K562 (cell line): ENCODE results near the gene PLAA. TPM values are rescaled to one million over a fixed set of nuclear protein-coding genes. Genes with fewer than 3 reads are reported as not detected.

ENCODE experiments used
- ATAC-seq: fragments of 200-7000 bp; cut with Tn5 transposase; 3 replicates; pipeline ENCODE4 v1.9.1; 2020; ENCODE audit warnings: moderate library complexity
- BruUV-seq: library from RNA; stranded (reverse); fragments of 400-500 nt; replicated peaks from 2 replicates; lab custom pipeline; 2021; lab: Mats Ljungman, UMichigan
- CTCF ChIA-PET: fragments of 300-600 bp; formaldehyde crosslinking; extraction: SDS; loops from one replicate; lab custom pipeline; 2021; ENCODE audit warnings: low intra/inter-chr PET ratio; lab: Yijun Ruan, JAX
- POLR2A ChIA-PET: fragments of 300-600, 350-650 bp; sonication (Branson Sonifier 250); formaldehyde crosslinking; extraction: SDS; loops from one replicate; lab custom pipeline; 2021; ENCODE audit warnings: antibody characterized with exemption, inconsistent platforms; lab: Yijun Ruan, JAX
- DNase-seq, 4 experiments: peaks; one replicate each; pipeline versions ENCODE4 v3.0.0 to v3.0.0-alpha.2; 2011 to 2018; ENCODE audit warnings: low spot score in 3 of 4, mixed read lengths in 3 of 4; ENCODE audit errors: extremely low read depth in 1 of 4
- FAIRE-seq: peaks from 2 replicates; lab custom pipeline; 2011; peaks lifted over from hg19 to GRCh38; lab: Jason Lieb, UNC
- H2AFZ ChIP-seq: 2 replicates; pipeline ENCODE4 v1.6.0; 2011; ENCODE audit warnings: low read depth, low read length, control low read depth, inconsistent platforms
- H3K27ac ChIP-seq: fragments of 200-600 bp; 3 replicates; pipeline ENCODE4 v1.8.0; 2011; ENCODE audit warnings: low read depth, mild to moderate bottlenecking, control low read depth, inconsistent platforms, low read length, moderate library complexity, mixed read lengths; ENCODE audit errors: extremely low read depth
- H3K27me3 ChIP-seq, 2 experiments: fragments of 300-600 bp in 1 of 2; 2 replicates in 1 of 2; 3 replicates in 1 of 2; pipeline versions ENCODE4 v1.6.0 to v1.8.0; 2011; ENCODE audit warnings: inconsistent platforms in 2 of 2, low read length in 2 of 2, mild to moderate bottlenecking in 1 of 2, mixed read lengths in 1 of 2, moderate library complexity in 1 of 2; ENCODE audit not compliant: control insufficient read depth in 2 of 2, insufficient read depth in 2 of 2
- H3K36me3 ChIP-seq: fragments of 300-600 bp; 3 replicates; pipeline ENCODE4 v1.8.0; 2011; ENCODE audit warnings: mild to moderate bottlenecking, low read length, inconsistent platforms; ENCODE audit not compliant: control insufficient read depth, insufficient read depth
- H3K4me1 ChIP-seq, 2 experiments: fragments of 200-600 bp in 1 of 2; replicated peaks in 1 of 2; 2 replicates in 1 of 2; 3 replicates in 1 of 2; pipeline versions ENCODE4 v1.5.1 to v1.8.0; 2011; ENCODE audit warnings: inconsistent platforms in 2 of 2, low read length in 2 of 2, mild to moderate bottlenecking in 1 of 2, mixed read lengths in 1 of 2, moderate library complexity in 1 of 2; ENCODE audit not compliant: control insufficient read depth in 2 of 2, insufficient read depth in 2 of 2
- H3K4me2 ChIP-seq: 2 replicates; pipeline ENCODE4 v1.6.1; 2011; ENCODE audit warnings: low read length, control low read depth, inconsistent platforms, mixed read lengths; ENCODE audit not compliant: insufficient read depth
- H3K4me3 ChIP-seq: fragments of 200-600 bp; sonication (generic), shearing (Covaris generic); 2 replicates; pipeline ENCODE4 v1.5.1; 2016; ENCODE audit warnings: control low read depth, inconsistent platforms
- H3K79me2 ChIP-seq: fragments of 200-600 bp; 3 replicates; pipeline ENCODE4 v1.8.0; 2011; ENCODE audit warnings: low read length, inconsistent platforms; ENCODE audit not compliant: control insufficient read depth, insufficient read depth
- H3K9ac ChIP-seq, 2 experiments: 2 replicates each; pipeline versions ENCODE4 v1.6.0 to v1.6.1; 2011; ENCODE audit warnings: low read depth in 2 of 2, low read length in 2 of 2, control low read depth in 1 of 2, inconsistent platforms in 1 of 2, mild to moderate bottlenecking in 1 of 2, mixed read lengths in 1 of 2; ENCODE audit not compliant: insufficient read depth in 1 of 2
- H3K9me1 ChIP-seq: one replicate; pipeline ENCODE4 v1.6.0; 2011; ENCODE audit warnings: inconsistent platforms, mild to moderate bottlenecking, low read length, moderate library complexity; ENCODE audit not compliant: control insufficient read depth, insufficient read depth
- H3K9me3 ChIP-seq: replicated peaks from 2 replicates; pipeline ENCODE4 v1.5.1; 2011; ENCODE audit warnings: low read depth, low read length, inconsistent platforms; ENCODE audit not compliant: control insufficient read depth, insufficient read depth
- H4K20me1 ChIP-seq: replicated peaks from 2 replicates; pipeline ENCODE4 v1.6.1; 2011; ENCODE audit warnings: low read length, inconsistent platforms, mixed read lengths; ENCODE audit not compliant: control insufficient read depth, insufficient read depth
- CREM ChIP-seq: IDR thresholded peaks from 2 replicates; pipeline ENCODE4 v1.6.1; 2014; ENCODE audit warnings: antibody characterized with exemption, low read depth
- E2F4 ChIP-seq: sonication (generic); formaldehyde crosslinking; IDR thresholded peaks from 2 replicates; pipeline ENCODE4 v1.8.0; 2022; ENCODE audit warnings: mild to moderate bottlenecking, low read depth, missing genetic modification reagents
- ELF4 ChIP-seq: fragments of 450-650 bp; formaldehyde crosslinking; IDR thresholded peaks from 2 replicates; pipeline ENCODE4 v1.4.0; 2022; ENCODE audit warnings: missing genetic modification characterization
- ESRRA ChIP-seq: fragments of 450-650 bp; IDR thresholded peaks from 2 replicates; pipeline ENCODE4 v1.6.1; 2014; ENCODE audit warnings: low read depth, mild to moderate bottlenecking, moderate library complexity, borderline replicate concordance
- JUNB ChIP-seq: fragments of 450-650 bp; formaldehyde crosslinking; conservative IDR thresholded peaks from 2 replicates; pipeline ENCODE4 v1.4.0; 2020; ENCODE audit warnings: mild to moderate bottlenecking
- PATZ1 ChIP-seq: fragments of 250-450 bp; sonication (Bioruptor Pico); IDR thresholded peaks from 2 replicates; pipeline ENCODE4 v1.5.0; 2020; ENCODE audit warnings: mild to moderate bottlenecking, borderline replicate concordance
- POLR2H ChIP-seq: IDR thresholded peaks from 2 replicates; pipeline ENCODE4 v1.6.1; 2016; ENCODE audit warnings: missing genetic modification characterization, low read depth, mild to moderate bottlenecking, control low read depth, missing compliant biosample characterization, moderate library complexity
- POLR3A ChIP-seq: IDR thresholded peaks from 2 replicates; pipeline ENCODE4 v1.6.1; 2011; ENCODE audit warnings: borderline replicate concordance, mild to moderate bottlenecking, moderate library complexity; ENCODE audit not compliant: insufficient read length, insufficient read depth; ENCODE audit errors: extremely low read depth
- TAF9B ChIP-seq: fragments of 450-650 bp; IDR thresholded peaks from 2 replicates; pipeline ENCODE4 v1.6.1; 2018; ENCODE audit warnings: mild to moderate bottlenecking; ENCODE audit not compliant: partially characterized antibody
- TSHZ1 ChIP-seq: fragments of 250-450 bp; sonication (Bioruptor Pico); IDR thresholded peaks from 2 replicates; pipeline ENCODE4 v1.4.0; 2020; ENCODE audit warnings: mild to moderate bottlenecking, moderate library complexity
- ZBED1 ChIP-seq: IDR thresholded peaks from 2 replicates; pipeline ENCODE4 v1.6.1; 2014
- ZBTB2 ChIP-seq: fragments of 450-650 bp; IDR thresholded peaks from 2 replicates; pipeline ENCODE4 v1.6.1; 2016; ENCODE audit warnings: antibody characterized with exemption
- WGBS: fragments of 100-300 bp; shearing (Covaris generic); methylation state at CpG from one replicate; pipeline ENCODE4 v1.1.6; 2016; ENCODE audit warnings: low coverage, mixed read lengths; ENCODE audit not compliant: insufficient coverage; ENCODE audit errors: missing lambda C conversion rate; 5-methylcytosine and 5-hydroxymethylcytosine counted together
- in situ Hi-C: fragments of 300-500 bp; cut with MboI; formaldehyde crosslinking; loops from 4 replicates; pipeline ENCODE4 v1.15.0; 2018; ENCODE audit warnings: inconsistent platforms, mixed read lengths
- intact Hi-C: fragments of 100-400 bp; cut with micrococcal nuclease; formaldehyde crosslinking; loops from 2 replicates; pipeline ENCODE4 v1.14.2; 2022
- polyA plus RNA-seq, 8 experiments: library from polyadenylated mRNA; depleted of rRNA in 4 of 8; stranded (reverse) in 5 of 8; unstranded in 3 of 8; fragments of >200 nt; fragmentation: Nextera tagmentation in 2 of 8; fragmentation: Illumina TruSeq in 1 of 8; extraction: Ambion mirVana in 2 of 8; extraction: Trizol in 1 of 8; gene quantifications; 2 replicates each; pipeline versions ENCODE4 v1.2.1 to v1.2.3, GENCODE V29; 2011 to 2014; ENCODE audit warnings: inconsistent platforms in 1 of 8, missing spikeins in 1 of 8
- total RNA-seq, 7 experiments: library from RNA; depleted of rRNA in 6 of 7; stranded (reverse); fragments of >200 nt in 6 of 7; fragmentation: Illumina TruSeq in 2 of 7; extraction: Trizol in 2 of 7; gene quantifications; 2 replicates each; pipeline versions ENCODE4 v1.2.1 to v1.2.3, GENCODE V29; 2011 to 2021; ENCODE audit warnings: low replicate concordance in 1 of 7

Gene PLAA
- total and polyA plus RNA-seq, 9 of the 15 experiments (the other 6 are each of a cell fraction or from before 2014, with no cell fraction given) = 3.5 to 20.7 (median 16.6) TPM

- ChIA-PET POLR2A (interaction anchor here (0.6 kb wide), 1 partner anchor 11 kb away, joined by 3 read pairs; no protein-coding TSS in a partner anchor), CTCF (no interaction called here)
- no peak overlapping the region for H3K4me2 ChIP-seq
- no peak overlapping the region for H2AFZ ChIP-seq
- no peak overlapping the region for H3K9ac ChIP-seq
- H3K27ac ChIP-seq = no peak overlapping the region
- H4K20me1 ChIP-seq = no peaks in the 10 kb centered on the region
- FAIRE-seq (no peak), DNase-seq (no peak), ATAC-seq (no peak)
- intact Hi-C loops = no loop called here
- no TSS peak for BruUV-seq
- H3K79me2 ChIP-seq = peaks cover under 1% of the 10 kb centered on the region; the same call in 1 of the 3 replicates
- no peak overlapping the region for H3K4me3 ChIP-seq
- H3K4me1 ChIP-seq = no peaks in the 10 kb centered on the region
- in situ Hi-C loops = no loop called here
- WGBS = no CpG with 5 or more reads among the region's 4 CpGs
- TF ChIP-seq ESRRA (no peak), POLR2H (tag) (no peak), POLR3A (no peak), TAF9B (no peak), PATZ1 (no peak), ZBED1 (no peak), TSHZ1 (CRISPR knock-in tag) (no peak), ELF4 (no peak), E2F4 (CRISPR knock-in tag) (no peak), JUNB (no peak), CREM (no peak), ZBTB2 (no peak)
- H3K36me3 ChIP-seq = peaks cover 31% of the 10 kb centered on the region; the same call in 1 of the 3 replicates
- H3K27me3 ChIP-seq = no peaks in the 10 kb centered on the region
- no peaks in the 10 kb centered on the region for H3K9me3 ChIP-seq
- H3K9me1 ChIP-seq = no peaks in the 10 kb centered on the region
These were observed 66.8 kb downstream of the PLAA start for GRCh38 chr9:26880262-26880661.
